GM12878 (cell line): ENCODE measurements around the gene MYO16. TPM values are rescaled to one million over a fixed set of nuclear protein-coding genes. Genes with fewer than 3 reads are reported as not detected.

ENCODE experiments used
- ATAC-seq: fragments of 200-7000 bp; cut with Tn5 transposase; 3 replicates; pipeline ENCODE4 v1.9.1; 2020; ENCODE audit warnings: mild to moderate bottlenecking, moderate library complexity
- BruUV-seq: library from RNA; stranded (reverse); fragments of 400-500 nt; replicated peaks from 2 replicates; lab custom pipeline; 2021; lab: Mats Ljungman, UMichigan
- CTCF ChIA-PET: fragments of 300-600 bp; sonication (Branson Sonifier 250); formaldehyde crosslinking; extraction: SDS; loops from one replicate; lab custom pipeline; 2021; ENCODE audit warnings: inconsistent platforms; lab: Yijun Ruan, JAX
- POLR2A ChIA-PET: fragments of 350-600 bp; formaldehyde crosslinking; extraction: SDS; loops from one replicate; lab custom pipeline; 2021; ENCODE audit warnings: inconsistent platforms; lab: Charles Lee
- RAD21 ChIA-PET: fragments of 300-600 bp; sonication (Branson Sonifier 250); formaldehyde crosslinking; loops from one replicate; lab custom pipeline; 2023; ENCODE audit warnings: antibody characterized with exemption; ENCODE audit not compliant: unreplicated experiment; lab: Charles Lee
- SMC1A ChIA-PET: fragments of 300-600 bp; sonication (Branson Sonifier 250); formaldehyde crosslinking; loops from one replicate; lab custom pipeline; 2023; ENCODE audit not compliant: unreplicated experiment, uncharacterized antibody; lab: Charles Lee
- DNase-seq: peaks from one replicate; pipeline ENCODE4 v3.0.0-alpha.2; 2011; ENCODE audit warnings: low read depth, low spot score
- FAIRE-seq: peaks from 3 replicates; lab custom pipeline; 2011; peaks lifted over from hg19 to GRCh38; lab: Jason Lieb, UNC
- H2AFZ ChIP-seq: 2 replicates; pipeline ENCODE4 v1.6.0; 2011; ENCODE audit warnings: low read depth, low read length, control low read depth; ENCODE audit not compliant: control insufficient read depth
- H3K27ac ChIP-seq: 2 replicates; pipeline ENCODE4 v1.5.1; 2011; ENCODE audit warnings: control low read depth; ENCODE audit not compliant: control insufficient read depth, insufficient read depth
- H3K27me3 ChIP-seq, 2 experiments: replicated peaks in 1 of 2; 2 replicates each; pipeline versions ENCODE4 v1.6.0 to v1.6.1; 2011; ENCODE audit warnings: low read length in 1 of 2; ENCODE audit not compliant: control insufficient read depth in 2 of 2, insufficient read depth in 2 of 2
- H3K36me3 ChIP-seq, 2 experiments: 2 replicates each; pipeline ENCODE4 v1.5.1; 2011; ENCODE audit warnings: low read length in 1 of 2; ENCODE audit not compliant: control insufficient read depth in 2 of 2, insufficient read depth in 2 of 2
- H3K4me1 ChIP-seq: 2 replicates; pipeline ENCODE4 v1.6.1; 2011; ENCODE audit warnings: mild to moderate bottlenecking, low read length, moderate library complexity, mixed read lengths; ENCODE audit not compliant: control insufficient read depth, insufficient read depth
- H3K4me2 ChIP-seq: 2 replicates; pipeline ENCODE4 v1.6.0; 2011; ENCODE audit warnings: control low read depth; ENCODE audit not compliant: control insufficient read depth, insufficient read depth
- H3K4me3 ChIP-seq: fragments of 200-600 bp; sonication (generic); 2 replicates; pipeline ENCODE4 v1.5.1; 2016
- H3K79me2 ChIP-seq: 2 replicates; pipeline ENCODE4 v1.6.0; 2011; ENCODE audit warnings: low read length; ENCODE audit not compliant: control insufficient read depth, insufficient read depth
- H3K9ac ChIP-seq: 2 replicates; pipeline ENCODE4 v1.8.0; 2011; ENCODE audit warnings: low read length, control low read depth, mixed read lengths; ENCODE audit not compliant: control insufficient read depth, insufficient read depth
- H3K9me3 ChIP-seq: replicated peaks from 3 replicates; pipeline ENCODE4 v1.5.1; 2011; ENCODE audit warnings: mild to moderate bottlenecking, low read length; ENCODE audit not compliant: control insufficient read depth, insufficient read depth
- H4K20me1 ChIP-seq: 2 replicates; pipeline ENCODE4 v1.6.0; 2011; ENCODE audit not compliant: control insufficient read depth, insufficient read depth
- BHLHE40 ChIP-seq, 2 experiments: fragments of 450-650 bp in 1 of 2; IDR thresholded peaks; 2 replicates each; pipeline ENCODE4 v1.6.1; 2011 to 2017; ENCODE audit warnings: low read depth in 2 of 2, borderline replicate concordance in 1 of 2, improper control_type of control experiment in 1 of 2, low read length in 1 of 2, mild to moderate bottlenecking in 1 of 2
- BMI1 ChIP-seq: fragments of 450-650 bp; IDR thresholded peaks from 2 replicates; pipeline ENCODE4 v1.6.1; 2016; ENCODE audit warnings: mild to moderate bottlenecking, moderate library complexity, borderline replicate concordance
- MYB ChIP-seq: fragments of 150-350 bp; IDR thresholded peaks from 2 replicates; pipeline ENCODE4 v1.6.1; 2014; ENCODE audit warnings: mild to moderate bottlenecking, low read depth, low read length, borderline replicate concordance
- TARDBP ChIP-seq: IDR thresholded peaks from 2 replicates; pipeline ENCODE4 v1.6.1; 2016; ENCODE audit warnings: borderline replicate concordance
- WGBS: methylation state at CpG from one replicate; pipeline ENCODE4 v1.1.6; 2016; ENCODE audit warnings: low lambda C conversion rate; ENCODE audit not compliant: insufficient replicate concordance, insufficient coverage; ENCODE audit errors: missing lambda C conversion rate; 5-methylcytosine and 5-hydroxymethylcytosine counted together
- in situ Hi-C: fragments of 300-500 bp; cut with MboI; formaldehyde crosslinking; loops from 9 replicates; pipeline ENCODE4 v1.14.3; 2018; ENCODE audit warnings: mixed read lengths
- intact Hi-C: fragments of 100-400 bp; cut with micrococcal nuclease; formaldehyde crosslinking; loops from one replicate; pipeline ENCODE4 v1.14.2; 2022; ENCODE audit not compliant: unreplicated experiment
- polyA plus RNA-seq, 11 experiments: library from polyadenylated mRNA; depleted of rRNA in 4 of 11; unstranded in 6 of 11; stranded (reverse) in 5 of 11; fragments of >200 nt; fragmentation: Nextera tagmentation in 4 of 11; fragmentation: Illumina TruSeq in 1 of 11; extraction: Ambion mirVana in 4 of 11; extraction: Trizol in 1 of 11; gene quantifications; 1 replicate in 1 of 11; 2 replicates in 10 of 11; pipeline versions ENCODE4 v1.2.1 to v1.2.3, GENCODE V29; 2011 to 2016; ENCODE audit warnings: inconsistent platforms in 2 of 11, missing spikeins in 2 of 11, low read depth in 1 of 11
- total RNA-seq, 4 experiments: library from RNA; depleted of rRNA in 3 of 4; stranded (reverse); fragments of >200 nt in 3 of 4; fragmentation: Illumina TruSeq in 1 of 4; extraction: Trizol in 1 of 4; gene quantifications; 2 replicates each; pipeline versions ENCODE4 v1.2.1 to v1.2.3, GENCODE V29; 2013 to 2021
- TF ChIP-seq, protein P1 (sequence below): IDR thresholded peaks from 2 replicates; pipeline ENCODE4 v1.6.1; 2011; ENCODE audit warnings: borderline replicate concordance, low read depth, mild to moderate bottlenecking, moderate library complexity, mixed read lengths, low read length; ENCODE audit not compliant: insufficient read depth; ENCODE audit errors: extremely low read length
- TF ChIP-seq, protein P2 (sequence below): fragments of 450-650 bp; formaldehyde crosslinking; IDR thresholded peaks from 2 replicates; pipeline ENCODE4 v1.4.0; 2020; ENCODE audit warnings: mild to moderate bottlenecking, moderate library complexity

MYO16 gene
- total and polyA plus RNA-seq, 10 of the 15 experiments (the other 5 are each of a cell fraction or from before 2014, with no cell fraction given), result under 0.01 to 1.7 (median 0.05) TPM; not detected in 4

GRCh38 chr13:109128121-109128520 is 498.7 kb downstream of the MYO16 start (continued):
- TF ChIP-seq, protein P1, sequence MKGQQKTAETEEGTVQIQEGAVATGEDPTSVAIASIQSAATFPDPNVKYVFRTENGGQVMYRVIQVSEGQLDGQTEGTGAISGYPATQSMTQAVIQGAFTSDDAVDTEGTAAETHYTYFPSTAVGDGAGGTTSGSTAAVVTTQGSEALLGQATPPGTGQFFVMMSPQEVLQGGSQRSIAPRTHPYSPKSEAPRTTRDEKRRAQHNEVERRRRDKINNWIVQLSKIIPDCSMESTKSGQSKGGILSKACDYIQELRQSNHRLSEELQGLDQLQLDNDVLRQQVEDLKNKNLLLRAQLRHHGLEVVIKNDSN, result no peak
- TF ChIP-seq BMI1 (no peak), MYB (no peak)
- TF ChIP-seq, protein P2, sequence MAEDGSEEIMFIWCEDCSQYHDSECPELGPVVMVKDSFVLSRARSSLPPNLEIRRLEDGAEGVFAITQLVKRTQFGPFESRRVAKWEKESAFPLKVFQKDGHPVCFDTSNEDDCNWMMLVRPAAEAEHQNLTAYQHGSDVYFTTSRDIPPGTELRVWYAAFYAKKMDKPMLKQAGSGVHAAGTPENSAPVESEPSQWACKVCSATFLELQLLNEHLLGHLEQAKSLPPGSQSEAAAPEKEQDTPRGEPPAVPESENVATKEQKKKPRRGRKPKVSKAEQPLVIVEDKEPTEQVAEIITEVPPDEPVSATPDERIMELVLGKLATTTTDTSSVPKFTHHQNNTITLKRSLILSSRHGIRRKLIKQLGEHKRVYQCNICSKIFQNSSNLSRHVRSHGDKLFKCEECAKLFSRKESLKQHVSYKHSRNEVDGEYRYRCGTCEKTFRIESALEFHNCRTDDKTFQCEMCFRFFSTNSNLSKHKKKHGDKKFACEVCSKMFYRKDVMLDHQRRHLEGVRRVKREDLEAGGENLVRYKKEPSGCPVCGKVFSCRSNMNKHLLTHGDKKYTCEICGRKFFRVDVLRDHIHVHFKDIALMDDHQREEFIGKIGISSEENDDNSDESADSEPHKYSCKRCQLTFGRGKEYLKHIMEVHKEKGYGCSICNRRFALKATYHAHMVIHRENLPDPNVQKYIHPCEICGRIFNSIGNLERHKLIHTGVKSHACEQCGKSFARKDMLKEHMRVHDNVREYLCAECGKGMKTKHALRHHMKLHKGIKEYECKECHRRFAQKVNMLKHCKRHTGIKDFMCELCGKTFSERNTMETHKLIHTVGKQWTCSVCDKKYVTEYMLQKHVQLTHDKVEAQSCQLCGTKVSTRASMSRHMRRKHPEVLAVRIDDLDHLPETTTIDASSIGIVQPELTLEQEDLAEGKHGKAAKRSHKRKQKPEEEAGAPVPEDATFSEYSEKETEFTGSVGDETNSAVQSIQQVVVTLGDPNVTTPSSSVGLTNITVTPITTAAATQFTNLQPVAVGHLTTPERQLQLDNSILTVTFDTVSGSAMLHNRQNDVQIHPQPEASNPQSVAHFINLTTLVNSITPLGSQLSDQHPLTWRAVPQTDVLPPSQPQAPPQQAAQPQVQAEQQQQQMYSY, result no peak

GRCh38 chr13:109130093-109130835 is 500.9 kb downstream of the MYO16 start:
- intact Hi-C loops, result no loop called here
- ChIA-PET SMC1A (interaction anchor here (1.0 to 4.8 kb wide), 7 partner anchors 16 to 169 kb away, joined by 3 to 39 read pairs (median 4); no protein-coding TSS in a partner anchor), POLR2A (no interaction called here), CTCF (interaction anchor here (1.0 to 1.9 kb wide), 3 partner anchors 14 to 169 kb away, joined by 3 to 6 read pairs (median 4); no protein-coding TSS in a partner anchor), RAD21 (interaction anchor here (1.1 to 3.3 kb wide), 2 partner anchors 16 to 31 kb away, joined by 3 to 35 read pairs; no protein-coding TSS in a partner anchor)
- Histone ChIP-seq H3K4me2 (no peak overlapping the region), H3K36me3 (no peaks in the 10 kb centered on the region), H3K79me2 (no peaks in the 10 kb centered on the region), H3K9me3 (no peaks in the 10 kb centered on the region), H2AFZ (no peak overlapping the region), H3K4me1 (peaks cover 14% of the 10 kb centered on the region), H3K27ac (no peak overlapping the region), H3K27me3 (no peaks in the 10 kb centered on the region), H3K4me3 (no peak overlapping the region), H4K20me1 (no peaks in the 10 kb centered on the region), H3K9ac (no peak overlapping the region)
- no TSS peak for BruUV-seq
- no peak for ATAC-seq
- DNase-seq, result no peak
- WGBS, result 74% methylated on average over 6 of the region's 6 CpGs
- in situ Hi-C loops, result no loop called here
- peak in 1 of 2 experiments; percentile 10; a peak in 1 of 4 replicates for TF ChIP-seq BHLHE40 (IDR thresholded peaks at IDR 0.05; ENCODE audit: borderline replicate concordance in 1 of 2, low read depth in 2 of 2, low read length in 1 of 2)
- no peak for TF ChIP-seq TARDBP
- no peak for FAIRE-seq
